Keratinocyte (primary cell): ENCODE results near the gene SERTAD2. TPM values are rescaled to one million over a fixed set of nuclear protein-coding genes. Genes with fewer than 3 reads are reported as not detected.

Experiments used
- DNase-seq: peaks from one replicate; pipeline ENCODE4 v3.0.0-alpha.2; 2011; ENCODE audit warnings: low read depth, missing footprints, low spot score
- FAIRE-seq: peaks from 2 replicates; lab custom pipeline; 2011; peaks lifted over from hg19 to GRCh38; lab: Jason Lieb, UNC
- H2AFZ ChIP-seq: 2 replicates; pipeline ENCODE4 v1.6.0; 2012; ENCODE audit warnings: low read length, control low read depth, inconsistent platforms; ENCODE audit not compliant: control insufficient read depth
- H3K27ac ChIP-seq: 2 replicates; pipeline ENCODE4 v1.5.1; 2011; ENCODE audit warnings: low read length; ENCODE audit not compliant: control insufficient read depth, insufficient read depth
- H3K27me3 ChIP-seq: 3 replicates; pipeline ENCODE4 v1.6.0; 2011; ENCODE audit warnings: low read length; ENCODE audit not compliant: control insufficient read depth, insufficient read depth; ENCODE audit errors: extremely low read depth
- H3K36me3 ChIP-seq, 2 experiments: 2 replicates in 1 of 2; 3 replicates in 1 of 2; pipeline ENCODE4 v1.5.1; 2011; ENCODE audit warnings: low read length in 2 of 2, mild to moderate bottlenecking in 1 of 2; ENCODE audit not compliant: control insufficient read depth in 2 of 2, insufficient read depth in 2 of 2; ENCODE audit errors: extremely low read depth in 1 of 2
- H3K4me1 ChIP-seq: 3 replicates; pipeline ENCODE4 v1.5.1; 2011; ENCODE audit warnings: low read length; ENCODE audit not compliant: control insufficient read depth, insufficient read depth; ENCODE audit errors: extremely low read depth
- H3K4me2 ChIP-seq: 3 replicates; pipeline ENCODE4 v1.6.0; 2011; ENCODE audit warnings: low read depth, low read length; ENCODE audit not compliant: control insufficient read depth, insufficient read depth; ENCODE audit errors: extremely low read depth
- H3K4me3 ChIP-seq, 3 experiments: fragments of 200-600 bp in 1 of 3; sonication (generic) in 1 of 3; 2 replicates in 2 of 3; 3 replicates in 1 of 3; pipeline ENCODE4 v1.5.1; 2011 to 2016; ENCODE audit warnings: low read length in 3 of 3, mild to moderate bottlenecking in 3 of 3, control low read depth in 2 of 3, inconsistent platforms in 1 of 3, low read depth in 1 of 3, mixed read lengths in 1 of 3, mixed run types in 1 of 3, moderate library complexity in 1 of 3; ENCODE audit not compliant: control insufficient read depth in 2 of 3, insufficient read depth in 2 of 3; ENCODE audit errors: extremely low read depth in 1 of 3
- H3K79me2 ChIP-seq: 2 replicates; pipeline ENCODE4 v1.6.0; 2012; ENCODE audit warnings: low read length; ENCODE audit not compliant: control insufficient read depth, insufficient read depth
- H3K9ac ChIP-seq: 3 replicates; pipeline ENCODE4 v1.6.0; 2011; ENCODE audit warnings: low read length; ENCODE audit not compliant: control insufficient read depth, insufficient read depth; ENCODE audit errors: extremely low read depth
- H3K9me1 ChIP-seq: 3 replicates; pipeline ENCODE4 v1.6.0; 2011; ENCODE audit warnings: low read length; ENCODE audit not compliant: control insufficient read depth, insufficient read depth; ENCODE audit errors: extremely low read depth
- H3K9me3 ChIP-seq: 2 replicates; pipeline ENCODE4 v1.5.1; 2012; ENCODE audit warnings: low read depth, low read length; ENCODE audit not compliant: control insufficient read depth
- H4K20me1 ChIP-seq: 3 replicates; pipeline ENCODE4 v1.6.0; 2011; ENCODE audit warnings: low read length; ENCODE audit not compliant: control insufficient read depth, insufficient read depth; ENCODE audit errors: extremely low read depth
- EZH2 ChIP-seq: IDR thresholded peaks from one replicate; pipeline ENCODE4 v1.6.1; 2012; ENCODE audit warnings: inconsistent platforms, mild to moderate bottlenecking, low read length, moderate library complexity
- dilution Hi-C: fragments of 300-500 bp; cut with MboI; formaldehyde crosslinking; loops from one replicate; pipeline ENCODE4 v1.7.0; 2020; ENCODE audit warnings: low sequenced_read_pairs; ENCODE audit not compliant: extremely low pct_ligation_motif_present
- polyA plus RNA-seq, 5 experiments: library from polyadenylated mRNA; depleted of rRNA in 3 of 5; stranded (reverse) in 3 of 5; stranded (forward) in 1 of 5; unstranded in 1 of 5; fragments of >200 nt; gene quantifications; 1 replicate in 1 of 5; 2 replicates in 3 of 5; 3 replicates in 1 of 5; pipeline versions ENCODE4 v1.2.1 to v1.2.3, GENCODE V29; 2011 to 2012; ENCODE audit warnings: missing spikeins in 2 of 5, low read depth in 1 of 5, low replicate concordance in 1 of 5
- TF ChIP-seq, protein P1 (sequence below), 3 experiments: IDR thresholded peaks in 1 of 3; conservative IDR thresholded peaks in 1 of 3; optimal IDR thresholded peaks in 1 of 3; 2 replicates in 2 of 3; 3 replicates in 1 of 3; pipeline versions ENCODE3 to v1.5.1; 2011; ENCODE audit warnings: low read length in 3 of 3, mild to moderate bottlenecking in 3 of 3, moderate library complexity in 2 of 3, control low read depth in 1 of 3, inconsistent platforms in 1 of 3; ENCODE audit not compliant: insufficient read depth in 2 of 3; ENCODE audit errors: extremely low read depth in 1 of 3

SERTAD2 gene
- polyA plus RNA-seq, 1 donor (not counting 4 experiments of a cell fraction or from before 2014, with no cell fraction given), result 13.1 TPM

GRCh38 chr2:64661741-64662169 is 8.0 kb upstream of the SERTAD2 start:
- no peaks in the 10 kb centered on the region for H3K79me2 ChIP-seq
- no peak overlapping the region for H3K27ac ChIP-seq
- peaks cover 7% of the 10 kb centered on the region for H3K4me1 ChIP-seq
- no peak for DNase-seq
- dilution Hi-C loops, result no loop called here
- no peaks in the 10 kb centered on the region for H3K9me3 ChIP-seq
- H4K20me1 ChIP-seq, result no peaks in the 10 kb centered on the region
- no peak overlapping the region for H2AFZ ChIP-seq
- no peak for TF ChIP-seq EZH2
- TF ChIP-seq, protein P1, sequence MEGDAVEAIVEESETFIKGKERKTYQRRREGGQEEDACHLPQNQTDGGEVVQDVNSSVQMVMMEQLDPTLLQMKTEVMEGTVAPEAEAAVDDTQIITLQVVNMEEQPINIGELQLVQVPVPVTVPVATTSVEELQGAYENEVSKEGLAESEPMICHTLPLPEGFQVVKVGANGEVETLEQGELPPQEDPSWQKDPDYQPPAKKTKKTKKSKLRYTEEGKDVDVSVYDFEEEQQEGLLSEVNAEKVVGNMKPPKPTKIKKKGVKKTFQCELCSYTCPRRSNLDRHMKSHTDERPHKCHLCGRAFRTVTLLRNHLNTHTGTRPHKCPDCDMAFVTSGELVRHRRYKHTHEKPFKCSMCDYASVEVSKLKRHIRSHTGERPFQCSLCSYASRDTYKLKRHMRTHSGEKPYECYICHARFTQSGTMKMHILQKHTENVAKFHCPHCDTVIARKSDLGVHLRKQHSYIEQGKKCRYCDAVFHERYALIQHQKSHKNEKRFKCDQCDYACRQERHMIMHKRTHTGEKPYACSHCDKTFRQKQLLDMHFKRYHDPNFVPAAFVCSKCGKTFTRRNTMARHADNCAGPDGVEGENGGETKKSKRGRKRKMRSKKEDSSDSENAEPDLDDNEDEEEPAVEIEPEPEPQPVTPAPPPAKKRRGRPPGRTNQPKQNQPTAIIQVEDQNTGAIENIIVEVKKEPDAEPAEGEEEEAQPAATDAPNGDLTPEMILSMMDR (optimal IDR thresholded peaks at IDR 0.05 in 1 of 3, IDR thresholded peaks at IDR 0.05 in 1 of 3, conservative IDR thresholded peaks at IDR 0.05 in 1 of 3; ENCODE audit: extremely low read depth in 1 of 3, insufficient read depth in 2 of 3, low read length in 3 of 3), result no peak
- peak overlapping the region; percentile 30 for H3K4me2 ChIP-seq
- FAIRE-seq, result peak; percentile 23
- H3K27me3 ChIP-seq, result no peaks in the 10 kb centered on the region
- peaks cover 0 to 1% of the 10 kb centered on the region in 2 experiments for H3K36me3 ChIP-seq
- H3K9ac ChIP-seq, result no peak overlapping the region
- H3K9me1 ChIP-seq, result no peaks in the 10 kb centered on the region
- no peak overlapping the region for H3K4me3 ChIP-seq

DNA sequence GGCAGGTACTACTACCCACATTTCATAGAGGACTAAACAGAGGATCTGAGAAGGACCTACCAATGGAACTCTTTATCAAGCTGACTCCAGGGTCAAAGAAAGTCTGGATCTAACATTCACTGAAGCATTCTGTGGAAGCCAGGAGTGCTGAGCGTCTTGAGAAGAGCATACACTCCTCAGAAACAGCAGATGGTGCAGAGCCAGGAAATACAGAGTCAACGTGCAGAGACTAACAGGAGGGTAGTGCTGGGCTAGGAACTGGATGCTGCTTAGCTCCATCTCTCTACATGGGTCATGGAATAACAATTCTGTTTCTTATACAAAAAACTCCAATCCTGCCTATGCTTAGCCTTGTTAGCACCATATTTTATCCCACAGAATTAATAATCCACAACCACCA is 5.5 kb upstream of the SERTAD2 start:
- Histone ChIP-seq H3K27ac (no peak overlapping the region), H3K9me1 (no peaks in the 10 kb centered on the region), H3K4me1 (peaks cover 13% of the 10 kb centered on the region), H3K4me2 (no peak overlapping the region), H3K4me3 (no peak overlapping the region), H3K79me2 (no peaks in the 10 kb centered on the region), H3K27me3 (no peaks in the 10 kb centered on the region), H4K20me1 (no peaks in the 10 kb centered on the region), H3K9me3 (no peaks in the 10 kb centered on the region), H3K36me3 (peaks cover 0 to 1% of the 10 kb centered on the region in 2 experiments), H3K9ac (no peak overlapping the region), H2AFZ (no peak overlapping the region)
- dilution Hi-C loops, result no loop called here
- no peak for TF ChIP-seq EZH2
- TF ChIP-seq, protein P1 (optimal IDR thresholded peaks at IDR 0.05 in 1 of 3, IDR thresholded peaks at IDR 0.05 in 1 of 3, conservative IDR thresholded peaks at IDR 0.05 in 1 of 3; ENCODE audit: extremely low read depth in 1 of 3, insufficient read depth in 2 of 3, low read length in 3 of 3), result no peak
- FAIRE-seq (no peak), DNase-seq (no peak)
